A549 (cell line): ENCODE results near the gene COL16A1. TPM values are rescaled to one million over a fixed set of nuclear protein-coding genes. Genes with fewer than 3 reads are reported as not detected.

Experiments
- ATAC-seq, 2 experiments: fragments of 200-7000 bp in 1 of 2; fragments of >200 bp in 1 of 2; cut with Nextera tagmentation in 1 of 2; cut with Tn5 transposase in 1 of 2; 3 replicates each; pipeline versions ENCODE4 v1.8.0 to v1.9.1; 2018 to 2020; ENCODE audit warnings: mild to moderate bottlenecking in 1 of 2, moderate library complexity in 1 of 2
- CTCF ChIA-PET: fragments of 300-600 bp; sonication (Branson Sonifier 250); formaldehyde crosslinking; extraction: SDS; loops from one replicate; lab custom pipeline; 2021; ENCODE audit warnings: antibody characterized with exemption, inconsistent platforms; lab: Yijun Ruan, JAX
- POLR2A ChIA-PET: fragments of 350-600 bp; formaldehyde crosslinking; extraction: SDS; loops from one replicate; lab custom pipeline; 2021; ENCODE audit warnings: antibody characterized with exemption, inconsistent platforms; lab: Yijun Ruan, JAX
- DNase-seq, 2 experiments: peaks; one replicate each; pipeline versions ENCODE4 v3.0.0 to v3.0.0-alpha.2; 2011 to 2016; ENCODE audit warnings: low read depth in 1 of 2, low spot score in 1 of 2
- FAIRE-seq: peaks from 2 replicates; lab custom pipeline; 2011; peaks lifted over from hg19 to GRCh38; lab: Jason Lieb, UNC
- H3K27ac ChIP-seq, 2 experiments: fragments of >200 bp; sonication (Bioruptor Twin); formaldehyde crosslinking; 3 replicates each; pipeline ENCODE4 v1.5.1; 2016 to 2017
- H3K4me1 ChIP-seq: fragments of >200 bp; sonication (Bioruptor Twin); formaldehyde crosslinking; 3 replicates; pipeline ENCODE4 v1.6.1; 2016
- H3K4me2 ChIP-seq: fragments of >200 bp; sonication (Bioruptor Twin); formaldehyde crosslinking; 3 replicates; pipeline ENCODE4 v1.6.1; 2016
- H3K4me3 ChIP-seq: fragments of >200 bp; sonication (Bioruptor Twin); formaldehyde crosslinking; 3 replicates; pipeline ENCODE4 v1.5.1; 2016
- H3K9me3 ChIP-seq: fragments of >200 bp; sonication (Bioruptor Twin); formaldehyde crosslinking; 3 replicates; pipeline ENCODE4 v1.6.1; 2016
- ATOH8 ChIP-seq: fragments of 250-450 bp; sonication (Bioruptor Pico); IDR thresholded peaks from 2 replicates; pipeline ENCODE4 v1.5.0; 2020; ENCODE audit warnings: low read depth, mild to moderate bottlenecking, moderate library complexity
- BCL3 ChIP-seq: fragments of >200 bp; sonication (Bioruptor Twin); formaldehyde crosslinking; IDR thresholded peaks from 3 replicates; pipeline ENCODE4 v1.6.1; 2016
- BHLHE40 ChIP-seq: IDR thresholded peaks from 2 replicates; pipeline ENCODE4 v1.6.1; 2012; ENCODE audit warnings: low read depth, low read length, inconsistent platforms
- CEBPB ChIP-seq, 2 experiments: fragments of >200 bp in 1 of 2; sonication (Bioruptor Twin) in 1 of 2; formaldehyde crosslinking in 1 of 2; IDR thresholded peaks; 2 replicates each; pipeline ENCODE4 v1.6.1; 2012 to 2016
- CHD2 ChIP-seq: fragments of 150-350 bp; IDR thresholded peaks from 2 replicates; pipeline ENCODE4 v1.6.1; 2014; ENCODE audit warnings: low read length; ENCODE audit not compliant: partially characterized antibody
- E2F6 ChIP-seq: IDR thresholded peaks from 2 replicates; pipeline ENCODE4 v1.6.1; 2012; ENCODE audit warnings: low read depth, borderline replicate concordance
- ELK1 ChIP-seq: fragments of 150-350 bp; IDR thresholded peaks from 2 replicates; pipeline ENCODE4 v1.6.1; 2014; ENCODE audit warnings: low read depth, mild to moderate bottlenecking, low read length
- EP300 ChIP-seq, 2 experiments: fragments of >200 bp; sonication (Bioruptor Twin); formaldehyde crosslinking; IDR thresholded peaks; 2 replicates in 1 of 2; 3 replicates in 1 of 2; pipeline ENCODE4 v1.6.1; 2016 to 2017
- FOSB ChIP-seq: fragments of 250-450 bp; sonication (Bioruptor Pico); IDR thresholded peaks from 2 replicates; pipeline ENCODE4 v1.5.0; 2020; ENCODE audit warnings: mild to moderate bottlenecking, moderate library complexity
- FOSL2 ChIP-seq, 2 experiments: fragments of 450-650 bp in 1 of 2; fragments of >200 bp in 1 of 2; sonication (Bioruptor Twin) in 1 of 2; formaldehyde crosslinking; IDR thresholded peaks; 2 replicates each; pipeline versions ENCODE4 v1.5.0 to v1.6.1; 2016 to 2020; ENCODE audit warnings: mild to moderate bottlenecking in 1 of 2, moderate library complexity in 1 of 2
- GATA3 ChIP-seq: IDR thresholded peaks from 2 replicates; pipeline ENCODE4 v1.6.1; 2012; ENCODE audit warnings: borderline replicate concordance
- HDAC2 ChIP-seq: fragments of 200-600 bp; sonication (generic); IDR thresholded peaks from 2 replicates; pipeline ENCODE4 v1.6.1; 2016
- HOXB13 ChIP-seq: fragments of 250-450 bp; sonication (Bioruptor Pico); IDR thresholded peaks from 2 replicates; pipeline ENCODE4 v1.5.0; 2020; ENCODE audit warnings: low read depth, mild to moderate bottlenecking, moderate library complexity
- JUNB ChIP-seq: fragments of >200 bp; sonication (Bioruptor Twin); formaldehyde crosslinking; IDR thresholded peaks from 2 replicates; pipeline ENCODE4 v1.6.1; 2016
- KDM1A ChIP-seq: fragments of 200-600 bp; sonication (generic); IDR thresholded peaks from 2 replicates; pipeline ENCODE4 v1.6.1; 2016; ENCODE audit warnings: low read depth, mild to moderate bottlenecking
- KDM5A ChIP-seq: fragments of 200-600 bp; sonication (generic); IDR thresholded peaks from 2 replicates; pipeline ENCODE4 v1.6.1; 2016; ENCODE audit warnings: antibody characterized with exemption, mild to moderate bottlenecking
- MAFK ChIP-seq: fragments of 450-650 bp; IDR thresholded peaks from 2 replicates; pipeline ENCODE4 v1.6.1; 2014; ENCODE audit not compliant: partially characterized antibody
- MAX ChIP-seq: IDR thresholded peaks from 2 replicates; pipeline ENCODE4 v1.6.1; 2012
- NR3C1 ChIP-seq: fragments of >200 bp; sonication (Bioruptor Twin); formaldehyde crosslinking; IDR thresholded peaks from 3 replicates; pipeline ENCODE4 v1.6.1; 2017
- PBX3 ChIP-seq: IDR thresholded peaks from 2 replicates; pipeline ENCODE4 v1.6.1; 2012
- RAD21 ChIP-seq, 2 experiments: fragments of >200 bp in 1 of 2; sonication (Bioruptor Twin) in 1 of 2; formaldehyde crosslinking in 1 of 2; IDR thresholded peaks in 1 of 2; conservative IDR thresholded peaks in 1 of 2; 2 replicates in 1 of 2; 3 replicates in 1 of 2; pipeline ENCODE4 v1.6.1; 2012 to 2018; ENCODE audit warnings: inconsistent platforms in 1 of 2
- SREBF2 ChIP-seq: fragments of 450-650 bp; IDR thresholded peaks from 2 replicates; pipeline ENCODE4 v1.6.1; 2014; ENCODE audit warnings: mild to moderate bottlenecking, moderate library complexity
- ZC3H11A ChIP-seq: fragments of 450-650 bp; IDR thresholded peaks from 2 replicates; pipeline ENCODE4 v1.6.1; 2014; ENCODE audit warnings: antibody characterized with exemption, mild to moderate bottlenecking
- ZFP36 ChIP-seq: fragments of 450-650 bp; IDR thresholded peaks from 2 replicates; pipeline ENCODE4 v1.6.1; 2014; ENCODE audit warnings: borderline replicate concordance; ENCODE audit not compliant: partially characterized antibody
- WGBS: methylation state at CpG from one replicate; pipeline ENCODE4 v1.1.6; 2017; ENCODE audit errors: missing lambda C conversion rate; 5-methylcytosine and 5-hydroxymethylcytosine counted together
- polyA plus RNA-seq, 4 experiments: library from polyadenylated mRNA; depleted of rRNA in 3 of 4; stranded (reverse); fragments of >200 nt; fragmentation: RNase III in 1 of 4; extraction: RNeasy Plus Mini Kit Qiagen cat#74134 plus additional on column Dnase treatment in 1 of 4; gene quantifications; 2 replicates in 3 of 4; 3 replicates in 1 of 4; pipeline ENCODE4 v1.2.3, GENCODE V29; 2011 to 2017

COL16A1 gene
- polyA plus RNA-seq, 2 of the 4 experiments (the other 2 are of a cell fraction) = 1.4 to 8.1 TPM

- POLR2A ChIA-PET = interaction anchor here (0.9 to 4.4 kb wide), 7 partner anchors 13 to 123 kb away, joined by 3 to 25 read pairs (median 5); partner anchors contain the start of gene PEF1
- ATAC-seq = peak; percentile 62 to 75; a peak in 5 of 6 replicates
- no peak for FAIRE-seq
Observed at GRCh38 chr1:31666263-31666963, 37.4 kb downstream of the COL16A1 start.

GRCh38 chr1:31665234-31665878 lies 38.5 kb downstream of the COL16A1 start:
- FAIRE-seq = no peak
- Histone ChIP-seq H3K9me3 (no peaks in the 10 kb centered on the region), H3K4me2 (peak overlapping the region; percentile 69), H3K27ac (peak overlapping the region; percentile 83 to 91), H3K4me3 (no peak overlapping the region), H3K4me1 (peaks cover 45% of the 10 kb centered on the region)
- no peak for DNase-seq
- ChIA-PET CTCF (interaction anchor here (0.9 to 11.2 kb wide), 18 partner anchors 10 to 298 kb away, joined by 3 to 183 read pairs (median 6); partner anchors contain the start of gene COL16A1), POLR2A (interaction anchor here (1.0 to 4.4 kb wide), 6 partner anchors 14 to 124 kb away, joined by 3 to 25 read pairs (median 5); partner anchors contain the start of gene PEF1)
- ATAC-seq = no peak
- 84% methylated on average over 5 of the region's 7 CpGs for WGBS
- no peak for TF ChIP-seq E2F6
- TF ChIP-seq FOSL2 (IDR thresholded peaks at IDR 0.05) = no peak
- no peak for TF ChIP-seq FOSL2 (CRISPR knock-in tag; IDR thresholded peaks at IDR 0.05)
- no peak for TF ChIP-seq CEBPB (IDR thresholded peaks at IDR 0.05)
- TF ChIP-seq ATOH8 (CRISPR knock-in tag) = no peak
- no peak for TF ChIP-seq JUNB
- no peak for TF ChIP-seq ZFP36
- no peak for TF ChIP-seq HDAC2
- TF ChIP-seq MAFK = no peak
- no peak for TF ChIP-seq RAD21 (conservative IDR thresholded peaks at IDR 0.05 in 1 of 2, IDR thresholded peaks at IDR 0.05 in 1 of 2)
- no peak for TF ChIP-seq PBX3

More at GRCh38 chr1:31666263-31666963, 37.4 kb downstream of the COL16A1 start:
- H3K4me2 ChIP-seq = peak overlapping the region; percentile 69
- no peak for TF ChIP-seq FOSB (CRISPR knock-in tag)
- TF ChIP-seq KDM5A = no peak
- no peak for TF ChIP-seq GATA3
- no peak for TF ChIP-seq PBX3
- no peak for TF ChIP-seq CEBPB (IDR thresholded peaks at IDR 0.05)
- no peak; the same call in 1 of the 2 replicates for TF ChIP-seq E2F6
- peak; percentile 61 for TF ChIP-seq MAX
- TF ChIP-seq ZC3H11A = no peak
- TF ChIP-seq RAD21 (conservative IDR thresholded peaks at IDR 0.05 in 1 of 2, IDR thresholded peaks at IDR 0.05 in 1 of 2) = peak in 1 of 2 experiments; percentile 6; a peak in 1 of 5 replicates
- TF ChIP-seq EP300 (IDR thresholded peaks at IDR 0.05) = peak in 1 of 2 experiments; percentile 24; a peak in 1 of 5 replicates
- TF ChIP-seq SREBF2 = no peak
- TF ChIP-seq FOSL2 (IDR thresholded peaks at IDR 0.05) = no peak
- TF ChIP-seq FOSL2 (CRISPR knock-in tag; IDR thresholded peaks at IDR 0.05) = no peak
- no peak for TF ChIP-seq CHD2
- TF ChIP-seq ELK1 = no peak
- TF ChIP-seq BHLHE40 = no peak
- TF ChIP-seq HOXB13 (CRISPR knock-in tag) = no peak
- TF ChIP-seq NR3C1 = no peak
- no peak for TF ChIP-seq BCL3
- no peak for TF ChIP-seq KDM1A
- H3K9me3 ChIP-seq = no peaks in the 10 kb centered on the region
- H3K4me1 ChIP-seq = peaks cover 48% of the 10 kb centered on the region
- DNase-seq = peak; percentile 43 to 71
- H3K4me3 ChIP-seq = no peak overlapping the region
- WGBS = 22% methylated on average over 9 of the region's 10 CpGs
- CTCF ChIA-PET = interaction anchor here (0.7 to 11.2 kb wide), 10 partner anchors 15 to 297 kb away, joined by 3 to 183 read pairs (median 9); partner anchors contain the start of gene COL16A1
- peak overlapping the region; percentile 83 to 91 for H3K27ac ChIP-seq
